ENCODE measurements around the gene MED9. TPM values are rescaled to one million over a fixed set of nuclear protein-coding genes. Genes with fewer than 3 reads are reported as not detected.
A peak's percentile ranks its signal among the peaks of the same experiment; 100 is the strongest.

Gene MED9
- polyA plus RNA-seq, 1 donor, result 17.3 TPM

DNA sequence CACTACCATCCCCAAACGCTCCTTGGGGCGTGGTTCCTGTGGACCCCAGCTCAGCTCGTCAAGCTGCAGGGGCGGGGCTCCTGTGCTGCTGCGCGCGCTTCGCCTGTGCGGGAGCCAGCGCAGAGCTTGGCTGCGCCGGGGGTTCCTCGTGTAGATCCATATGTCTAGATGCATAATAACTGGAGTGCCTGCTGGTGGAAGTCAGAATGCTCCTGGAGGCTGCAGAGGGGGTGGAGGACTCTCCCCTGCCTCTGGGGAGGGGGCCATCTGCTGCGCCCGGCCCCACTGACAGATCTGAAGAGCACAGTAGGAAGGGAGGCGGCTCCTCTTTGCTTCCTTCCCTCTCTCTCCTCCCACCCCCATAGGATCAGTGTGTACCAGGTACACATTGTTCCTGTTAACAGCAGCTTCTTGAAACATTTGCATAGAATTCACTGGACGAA lies 14.8 kb downstream of the MED9 start:
- no peak for DNase-seq

DNA sequence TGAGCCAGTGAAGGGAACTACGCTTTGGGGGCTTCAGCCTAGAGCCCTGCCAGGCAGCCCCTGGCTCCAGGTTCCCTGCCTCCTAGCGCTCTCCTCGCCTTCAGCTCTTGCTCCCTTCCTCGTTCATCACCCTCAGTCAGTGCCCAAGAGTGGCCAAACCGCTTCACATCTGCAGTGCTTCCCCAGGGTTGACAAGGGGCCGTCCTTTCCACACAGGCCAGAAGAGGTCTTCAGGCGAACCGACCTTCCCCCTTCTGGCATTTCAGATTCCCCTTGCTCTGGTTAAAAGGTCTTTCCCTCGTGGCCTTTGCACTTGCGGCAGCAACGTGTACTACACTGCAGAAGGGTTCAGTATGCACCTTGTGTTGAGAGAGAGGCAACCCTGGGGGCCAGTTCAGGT lies 15.3 kb downstream of the MED9 start:
- DNase-seq, result no peak

DNA sequence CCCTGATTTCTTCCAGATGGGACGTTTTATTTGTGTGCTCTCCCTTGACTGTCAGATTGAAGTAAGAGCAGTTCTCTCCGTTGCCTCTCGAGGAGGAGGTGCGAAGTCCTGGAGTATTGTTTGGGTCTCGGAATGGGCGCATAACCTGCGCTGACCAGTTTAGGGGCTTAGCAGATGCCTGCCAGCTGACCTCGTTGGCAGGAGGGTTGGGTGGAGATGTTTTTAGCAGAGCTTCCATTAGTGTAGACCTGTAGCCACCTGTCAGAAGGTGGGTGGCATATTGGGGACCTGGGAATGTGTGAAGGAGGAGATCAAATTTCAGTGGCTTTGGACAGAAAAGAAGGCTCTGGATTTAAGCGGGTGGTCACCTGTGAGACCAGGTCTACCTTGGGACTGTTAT lies 15.8 kb downstream of the MED9 start:
- DNase-seq, result no peak

DNA sequence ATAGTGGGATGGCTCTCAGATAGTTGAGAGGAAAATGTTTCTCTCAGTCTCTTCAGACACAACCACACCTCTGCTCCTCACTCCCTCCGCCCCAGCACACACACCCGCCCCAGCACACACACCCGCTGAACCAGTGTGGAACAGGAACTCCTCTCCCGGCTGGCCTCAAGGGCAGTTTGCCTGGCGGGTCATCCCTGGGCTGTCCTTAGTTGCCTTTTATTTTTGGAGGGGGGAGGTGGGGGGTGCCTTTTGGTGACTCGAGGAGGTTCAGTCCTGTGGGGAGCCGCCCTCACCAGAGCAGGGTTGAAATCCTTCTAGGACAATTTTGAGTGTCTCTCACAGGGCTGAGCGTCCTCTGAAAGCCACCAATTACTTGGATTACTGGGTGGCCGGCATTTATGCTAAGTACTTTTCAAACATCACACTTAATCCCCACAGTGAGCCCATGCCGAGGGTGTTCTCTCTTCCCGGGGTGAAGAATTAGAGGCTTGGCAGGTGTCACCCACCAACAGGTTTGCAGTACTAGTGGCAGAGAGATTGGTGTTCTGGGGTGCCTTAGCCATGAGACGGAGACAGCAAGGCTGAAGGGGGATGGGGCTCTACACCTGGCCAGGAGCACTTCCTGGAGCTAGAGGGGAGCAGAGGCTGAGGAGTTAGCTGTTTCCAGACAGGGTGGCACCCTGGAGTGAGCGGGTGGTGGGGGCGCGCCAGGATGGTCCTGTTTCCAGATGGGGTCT lies 16.6 kb downstream of the MED9 start:
- no peak for DNase-seq

- DNase-seq, result no peak
Observed at GRCh38 chr17:17493986-17494466, 17.2 kb downstream of the MED9 start.

DNA sequence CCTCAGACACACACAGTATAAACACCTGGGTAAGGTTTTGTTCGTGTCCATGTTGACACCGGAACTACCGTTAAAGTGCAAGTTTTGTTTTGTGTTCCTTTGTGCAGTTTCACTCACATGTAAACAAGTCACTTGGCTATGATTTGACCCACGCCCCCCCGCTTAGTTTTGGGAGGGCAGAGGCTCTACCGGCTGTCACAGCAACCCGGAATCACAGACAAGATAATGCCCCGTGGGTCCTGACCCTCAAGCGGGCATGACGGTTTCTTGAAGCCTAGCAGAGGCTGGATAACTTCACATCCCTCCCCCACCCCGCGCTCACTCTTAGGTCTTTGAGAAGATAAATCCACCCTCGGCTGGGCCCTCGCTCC lies 17.7 kb downstream of the MED9 start:
- no peak for DNase-seq

GRCh38 chr17:17494870-17495535 lies 18.2 kb downstream of the MED9 start:
- peak; percentile 44 for DNase-seq

DNA sequence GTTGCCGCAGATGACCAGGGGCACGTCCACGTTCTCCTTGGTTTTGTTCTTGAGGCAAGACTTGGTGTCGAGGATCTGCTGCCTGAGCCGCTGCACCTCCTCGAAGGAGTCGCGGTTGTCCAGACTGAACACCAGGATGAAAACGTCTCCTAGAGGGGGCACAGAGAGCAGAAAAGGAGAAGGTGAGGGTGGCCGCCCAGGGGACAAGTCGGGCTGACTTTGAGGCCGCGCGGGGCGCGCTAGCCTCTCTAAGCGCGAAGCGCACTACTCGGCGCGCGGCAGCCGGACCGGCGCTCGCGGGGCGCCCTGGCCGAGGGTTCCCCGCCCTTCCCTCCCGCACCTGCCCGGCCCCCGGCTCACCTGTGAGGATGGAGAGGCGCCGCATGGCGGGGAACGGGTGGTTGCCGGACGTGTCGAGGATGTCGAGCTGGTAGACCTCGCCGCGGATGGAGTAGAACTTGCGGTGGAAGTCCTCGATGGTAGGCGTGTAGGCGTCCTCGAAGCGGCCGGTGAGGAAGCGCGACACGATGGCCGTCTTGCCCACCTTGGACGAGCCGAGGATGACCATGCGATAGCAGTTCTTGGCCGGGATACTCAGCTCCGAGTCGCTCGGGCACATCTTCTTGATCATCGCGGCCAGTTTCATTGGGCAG lies 18.9 kb downstream of the MED9 start:
- DNase-seq, result peak; percentile 50

- DNase-seq, result peak; percentile 88
Observed at GRCh38 chr17:17496189-17497064, 19.6 kb downstream of the MED9 start, which contains the start of gene RASD1. TSS of gene RASD1 (minus strand) at chr17:17496395. CDS start at chr17:17496181, 214 bp downstream.

DNA sequence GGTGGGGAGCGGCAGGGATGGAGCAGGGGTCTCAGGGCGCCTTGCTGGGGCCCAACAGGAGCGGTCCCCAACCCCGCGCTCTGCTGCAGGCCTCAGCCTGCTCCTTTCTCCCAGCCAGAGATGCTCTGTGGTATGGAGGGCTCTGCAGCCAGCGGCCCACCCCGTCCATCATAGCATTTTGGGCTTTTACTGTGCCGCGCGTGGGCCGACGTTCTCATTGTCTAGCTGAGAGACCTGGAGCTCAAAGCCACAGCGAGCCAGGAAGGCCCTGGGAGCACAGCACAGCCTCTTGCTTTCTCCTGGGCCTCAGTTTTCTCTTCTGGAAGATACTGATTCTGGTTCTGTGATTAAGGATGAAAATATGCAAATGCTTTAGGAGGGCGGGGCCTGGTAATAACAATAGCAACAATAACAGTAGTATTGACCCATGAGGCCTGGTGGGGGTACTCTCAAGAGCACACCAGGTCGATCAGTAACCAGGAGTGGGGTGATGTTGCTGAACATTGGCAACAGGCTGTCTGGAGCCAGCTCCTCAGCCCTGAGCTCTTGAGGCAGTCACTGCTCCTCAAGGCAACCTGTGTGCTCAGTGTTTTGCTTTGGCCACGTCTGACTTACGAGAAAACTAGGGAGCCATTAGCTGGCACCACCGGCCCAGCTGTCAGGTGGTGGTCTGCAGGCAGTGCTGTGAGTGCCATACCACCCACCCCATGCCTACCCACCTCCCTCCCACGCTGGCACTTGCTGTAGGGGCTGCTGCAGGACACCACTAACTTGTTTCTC lies 20.5 kb downstream of the MED9 start:
- no peak for DNase-seq

GRCh38 chr17:17497845-17498520 lies 21.2 kb downstream of the MED9 start:
- no peak for DNase-seq

GRCh38 chr17:17498606-17499301 lies 22.0 kb downstream of the MED9 start:
- DNase-seq, result no peak

DNA sequence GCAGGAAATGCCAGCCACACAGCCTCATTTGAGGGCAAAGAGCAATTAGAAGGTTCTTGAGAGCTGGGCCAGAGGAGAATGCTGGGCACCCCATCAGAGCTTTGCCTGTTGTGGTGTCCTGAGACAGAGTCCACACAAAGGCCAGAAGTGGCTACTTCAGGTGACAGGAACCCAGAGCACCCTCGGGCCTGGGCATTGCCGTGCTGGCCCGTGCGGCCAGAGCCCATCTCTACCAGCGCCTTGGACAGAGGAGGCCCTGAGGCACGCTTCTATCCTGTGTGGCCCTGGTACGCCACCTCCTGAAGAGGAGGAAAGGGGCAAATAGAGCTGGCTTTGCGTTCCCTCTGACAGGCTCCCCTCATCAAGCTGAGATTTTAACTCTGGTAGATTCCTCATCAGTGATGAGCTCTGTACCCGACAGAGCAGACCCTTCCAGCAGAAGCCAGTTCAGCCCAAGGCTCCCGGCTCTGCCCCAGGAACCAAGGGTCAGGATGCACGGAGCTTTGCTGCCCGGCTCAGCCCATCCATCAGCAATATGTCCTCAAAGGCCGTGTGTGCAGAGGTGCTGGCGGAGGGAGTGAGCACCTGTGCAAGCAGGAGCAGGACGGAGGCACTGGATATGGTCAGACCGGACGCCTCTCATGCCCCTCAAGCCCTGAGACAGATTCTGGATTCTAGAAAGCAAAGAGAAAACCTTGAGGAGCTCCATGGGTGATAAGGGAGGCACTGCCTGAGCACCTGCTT lies 22.8 kb downstream of the MED9 start:
- DNase-seq, result no peak

- DNase-seq, result no peak
Observed at GRCh38 chr17:17500999-17501605, 24.3 kb downstream of the MED9 start.

DNA sequence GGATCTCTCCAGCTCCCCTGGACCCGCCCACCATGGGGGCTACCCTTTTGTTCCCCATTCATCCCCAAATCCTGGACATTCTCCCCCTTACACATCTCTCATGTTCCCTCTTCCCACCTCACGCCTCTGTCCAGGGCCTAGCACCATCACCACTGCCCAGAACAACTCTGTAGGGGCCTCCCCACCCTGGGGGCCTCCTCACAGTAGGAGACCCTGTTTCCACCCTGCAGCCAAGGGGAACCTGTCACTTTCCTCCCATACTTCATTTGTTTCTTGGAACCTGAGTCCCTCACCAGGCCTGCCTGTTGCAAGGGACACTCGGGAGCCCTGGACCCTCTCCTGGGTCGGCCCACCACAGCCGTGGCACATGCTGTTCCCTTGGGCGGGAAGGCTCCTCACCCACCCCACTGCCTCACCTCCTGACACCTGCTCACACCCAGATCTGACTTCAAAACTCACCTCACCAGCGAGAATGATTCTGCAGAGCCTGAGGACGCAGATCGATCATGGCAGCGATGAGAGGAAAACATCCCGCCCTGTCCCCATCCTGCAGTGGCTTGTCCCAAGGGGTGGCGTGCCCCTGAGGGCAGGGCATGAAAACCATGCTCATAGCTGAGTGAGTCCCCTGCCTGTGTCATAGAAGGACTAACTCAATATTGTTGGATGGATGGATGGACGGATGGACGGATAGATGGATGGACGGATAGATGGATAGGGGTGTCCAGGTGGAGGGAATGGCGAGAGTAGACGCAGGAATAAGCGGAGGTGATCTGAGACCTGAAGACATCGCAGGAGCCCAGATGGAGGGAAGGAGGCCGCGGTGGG lies 26.2 kb downstream of the MED9 start:
- no peak for DNase-seq

- DNase-seq, result peak; percentile 84
Observed at GRCh38 chr17:17503566-17504130, 26.8 kb downstream of the MED9 start.

DNA sequence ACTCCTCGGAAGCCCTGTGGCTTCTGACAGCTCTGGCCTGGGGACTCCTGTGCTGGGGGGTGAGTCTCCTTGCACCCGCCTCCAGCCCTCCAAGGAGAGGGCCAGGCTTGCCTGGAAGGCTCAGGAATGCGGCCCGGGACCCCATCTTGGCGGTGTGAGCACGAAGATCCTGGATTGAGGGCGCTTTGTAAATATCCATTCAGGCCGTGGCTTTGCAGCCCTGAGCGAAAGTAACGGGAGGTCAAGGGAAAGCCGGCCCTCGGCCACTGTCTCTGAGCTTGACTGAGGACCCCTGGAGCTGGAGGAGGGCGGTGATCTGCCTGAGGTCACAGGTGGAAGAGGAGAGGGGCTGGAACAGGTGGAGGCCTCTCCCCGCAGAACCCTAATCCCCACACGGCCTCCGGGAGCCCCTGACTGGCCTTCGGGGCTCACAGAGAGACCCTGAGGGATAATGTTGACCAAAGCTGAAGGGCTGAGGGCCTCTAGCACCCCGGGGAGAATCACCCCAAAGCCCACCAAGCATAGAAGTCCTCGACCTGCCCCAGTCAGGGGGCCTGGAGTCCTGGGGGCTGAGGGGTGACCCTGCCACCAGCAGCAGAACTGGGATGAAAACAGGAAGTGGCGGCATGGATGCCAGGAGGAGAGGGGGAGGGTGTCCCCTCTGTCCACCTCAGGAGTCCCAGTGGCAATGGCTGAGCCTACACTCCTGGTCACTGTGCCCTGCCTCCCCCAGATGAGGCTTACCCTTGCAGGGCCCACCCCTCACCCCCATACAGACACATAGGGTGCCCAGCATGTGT lies 27.7 kb downstream of the MED9 start:
- DNase-seq, result no peak
